Measurements from ENCODE around the gene ABCC8.

- TF ChIP-seq CTCF (IDR thresholded peaks at IDR 0.05; ENCODE audit: extremely low read depth in 1 of 2, insufficient read depth in 1 of 2, low read depth in 1 of 2, low read length in 2 of 2) (no peak), EZH2 (IDR thresholded peaks at IDR 0.05; ENCODE audit: borderline replicate concordance, low read depth, low read length, severe bottlenecking) (no peak), MYC (IDR thresholded peaks at IDR 0.05; ENCODE audit: low read depth, low read length) (no peak), POLR2A (IDR thresholded peaks at IDR 0.05; ENCODE audit: low read depth, low read length) (no peak), POLR2AphosphoS5 (IDR thresholded peaks at IDR 0.05; ENCODE audit: insufficient read depth, low read depth, low read length) (no peak)
- TF ChIP-seq, protein P1, sequence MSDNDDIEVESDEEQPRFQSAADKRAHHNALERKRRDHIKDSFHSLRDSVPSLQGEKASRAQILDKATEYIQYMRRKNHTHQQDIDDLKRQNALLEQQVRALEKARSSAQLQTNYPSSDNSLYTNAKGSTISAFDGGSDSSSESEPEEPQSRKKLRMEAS (IDR thresholded peaks at IDR 0.05; ENCODE audit: insufficient read depth, insufficient read length): no peak
These were observed 84.9 kb downstream of the ABCC8 start for GRCh38 chr11:17391493-17392355.

Data from endothelial cell of umbilical vein (primary cell).